Omental fat pad (tissue), 4 donors: ENCODE data around the gene IER3. TPM values are rescaled to one million over a fixed set of nuclear protein-coding genes. Genes with fewer than 3 reads are reported as not detected.
"Not testable (repeated sequence)": the region's sequence is repeated elsewhere in the genome, so short reads cannot be mapped to it uniquely, and the experiment has no call there.

Experiments
- ATAC-seq: fragments of 150-250 bp; one replicate; pipeline ENCODE4 v1.9.1; 2016; ENCODE audit warnings: mild to moderate bottlenecking, moderate library complexity; ENCODE audit not compliant: low FRiP score
- DNase-seq: peaks from one replicate; pipeline ENCODE4 v3.0.0-alpha.2; 2019; ENCODE audit warnings: low spot score
- CTCF ChIP-seq, 3 donors: fragments of 450-650 bp; IDR thresholded peaks; one replicate each; pipeline ENCODE4 v1.5.1; 2016 to 2017; ENCODE audit warnings: antibody characterized with exemption in 3 of 3, mild to moderate bottlenecking in 3 of 3, moderate library complexity in 2 of 3
- total RNA-seq, 4 donors: library from RNA; depleted of rRNA; stranded (reverse); fragments of >200 nt; gene quantifications; one replicate each; pipeline ENCODE4 v1.1.0, GENCODE V29; 2016

The IER3 gene
- total RNA-seq, 4 donors from 2014 or later = 6.8 to 224 (median 43.4) TPM

GRCh38 chr6:30763618-30764489 is 19.5 kb upstream of the IER3 start:
- ATAC-seq = no peak
- DNase-seq = no peak
- TF ChIP-seq CTCF (IDR thresholded peaks at IDR 0.05) = no peak

GRCh38 chr6:30763155-30763617 is 18.8 kb upstream of the IER3 start:
- ATAC-seq = no peak
- DNase-seq = no peak
- no peak for TF ChIP-seq CTCF (IDR thresholded peaks at IDR 0.05)

GRCh38 chr6:30761791-30762429 is 17.6 kb upstream of the IER3 start:
- ATAC-seq = no peak
- DNase-seq = no peak
- no peak for TF ChIP-seq CTCF (IDR thresholded peaks at IDR 0.05)

- ATAC-seq = no peak
- no peak for DNase-seq
These were observed 16.2 kb upstream of the IER3 start for GRCh38 chr6:30760549-30760948.

GRCh38 chr6:30759575-30760239 is 15.4 kb upstream of the IER3 start:
- no peak for TF ChIP-seq CTCF (IDR thresholded peaks at IDR 0.05)
- DNase-seq (no peak), ATAC-seq (peak; percentile 78)

More at GRCh38 chr6:30760549-30760948, 16.2 kb upstream of the IER3 start:
- TF ChIP-seq CTCF (IDR thresholded peaks at IDR 0.05) = no peak

- DNase-seq (no peak), ATAC-seq (no peak)
- TF ChIP-seq CTCF (IDR thresholded peaks at IDR 0.05) = no peak
These were observed 13.0 kb upstream of the IER3 start for GRCh38 chr6:30757261-30757904.

GRCh38 chr6:30756405-30757003 is 12.2 kb upstream of the IER3 start:
- not testable (repeated sequence) for ATAC-seq, DNase-seq
